GM18907 (cell line): ENCODE data around the gene GOLGA6L6.
"Not testable (repeated sequence)": the region's sequence is repeated elsewhere in the genome, so short reads cannot be mapped to it uniquely, and the experiment has no call there.

ENCODE experiments used
- ATAC-seq: cut with Tn5 transposase; IDR thresholded peaks from one replicate; pipeline ENCODE4 v1.9.1; 2021; ENCODE audit warnings: mild to moderate bottlenecking, moderate library complexity; ENCODE audit not compliant: unreplicated experiment

GOLGA6L6 gene

GRCh38 chr15:20541700-20542099, at the start of gene GOLGA6L6:
GOLGA6L6 (minus strand) TSS chr15:20541800; CDS start chr15:20541709, 91 bp downstream.
- ATAC-seq = not testable (repeated sequence)

- not testable (repeated sequence) for ATAC-seq
Measured at GRCh38 chr15:20590069-20590468, 48.5 kb upstream of the GOLGA6L6 start.

GRCh38 chr15:20586821-20587220, 45.2 kb upstream of the GOLGA6L6 start:
- ATAC-seq = not testable (repeated sequence)

GRCh38 chr15:20582726-20583115, 41.1 kb upstream of the GOLGA6L6 start:
- not testable (repeated sequence) for ATAC-seq

- ATAC-seq = not testable (repeated sequence)
Measured at GRCh38 chr15:20582109-20582725, 40.6 kb upstream of the GOLGA6L6 start.

GRCh38 chr15:20581261-20582108, 39.9 kb upstream of the GOLGA6L6 start:
- ATAC-seq = not testable (repeated sequence)

GRCh38 chr15:20579662-20580061, 38.1 kb upstream of the GOLGA6L6 start:
- ATAC-seq = not testable (repeated sequence)

- not testable (repeated sequence) for ATAC-seq
Measured at GRCh38 chr15:20551289-20551688, 9.7 kb upstream of the GOLGA6L6 start.

- ATAC-seq = not testable (repeated sequence)
Measured at GRCh38 chr15:20505926-20506658, 35.5 kb downstream of the GOLGA6L6 start.

- not testable (repeated sequence) for ATAC-seq
Measured at GRCh38 chr15:20502839-20503238, 38.8 kb downstream of the GOLGA6L6 start.

GRCh38 chr15:20501512-20502222, 39.9 kb downstream of the GOLGA6L6 start:
- not testable (repeated sequence) for ATAC-seq

- ATAC-seq = not testable (repeated sequence)
Measured at GRCh38 chr15:20497781-20498180, 43.8 kb downstream of the GOLGA6L6 start.

- not testable (repeated sequence) for ATAC-seq
Measured at GRCh38 chr15:20493035-20493434, 48.6 kb downstream of the GOLGA6L6 start.

GRCh38 chr15:20492598-20492997, 49.0 kb downstream of the GOLGA6L6 start:
- not testable (repeated sequence) for ATAC-seq

GRCh38 chr15:20489320-20489719, 52.3 kb downstream of the GOLGA6L6 start:
- not testable (repeated sequence) for ATAC-seq
